Gastrocnemius medialis (tissue), 4 donors: ENCODE results near the gene CSPG5. TPM values are rescaled to one million over a fixed set of nuclear protein-coding genes. Genes with fewer than 3 reads are reported as not detected.

Source experiments
- ATAC-seq, 2 donors: fragments of 150-250 bp; one replicate each; pipeline ENCODE4 v1.9.1; 2016
- DNase-seq, 2 donors: peaks; one replicate each; pipeline ENCODE4 v3.0.0-alpha.2; 2019
- H3K27ac ChIP-seq, 4 donors: fragments of 200-600 bp; sonication (generic); 1 replicate in 1 of 4; 2 replicates in 3 of 4; pipeline ENCODE4 v1.5.1; 2016 to 2018; ENCODE audit warnings: mild to moderate bottlenecking in 2 of 4, moderate library complexity in 1 of 4
- H3K27me3 ChIP-seq, 3 donors: fragments of 200-600 bp; sonication (generic) in 2 of 3; 1 replicate in 1 of 3; 2 replicates in 2 of 3; pipeline versions ENCODE4 v1.5.1 to v1.6.0; 2016 to 2019; ENCODE audit warnings: mild to moderate bottlenecking in 1 of 3, moderate library complexity in 1 of 3
- H3K36me3 ChIP-seq, 2 donors: fragments of 200-600 bp; sonication (generic) in 1 of 2; one replicate each; pipeline ENCODE4 v1.5.1; 2017 to 2018
- H3K4me1 ChIP-seq, 2 donors: fragments of 200-600 bp; sonication (generic) in 1 of 2; one replicate each; pipeline ENCODE4 v1.5.1; 2016 to 2017; ENCODE audit warnings: mild to moderate bottlenecking in 2 of 2
- H3K4me3 ChIP-seq, 4 donors: fragments of 200-600 bp; sonication (generic) in 3 of 4; 1 replicate in 1 of 4; 2 replicates in 3 of 4; pipeline ENCODE4 v1.5.1; 2016 to 2019; ENCODE audit warnings: mild to moderate bottlenecking in 2 of 4
- H3K9me3 ChIP-seq, 3 donors: fragments of 200-600 bp; sonication (generic) in 2 of 3; 1 replicate in 1 of 3; 2 replicates in 2 of 3; pipeline ENCODE4 v1.5.1; 2016 to 2019
- CTCF ChIP-seq, 5 experiments: fragments of 450-650 bp in 3 of 5; fragments of 200-600 bp in 2 of 5; sonication (generic) in 2 of 5; IDR thresholded peaks in 4 of 5; conservative IDR thresholded peaks in 1 of 5; 1 replicate in 4 of 5; 2 replicates in 1 of 5; pipeline ENCODE4 v1.5.1; 2016 to 2019; ENCODE audit warnings: antibody characterized with exemption in 5 of 5, mild to moderate bottlenecking in 3 of 5, moderate library complexity in 3 of 5
- POLR2A ChIP-seq, 2 donors: fragments of 450-650 bp; IDR thresholded peaks; one replicate each; pipeline ENCODE4 v1.6.1; 2017; ENCODE audit warnings: antibody characterized with exemption in 2 of 2, mild to moderate bottlenecking in 2 of 2, moderate library complexity in 2 of 2
- in situ Hi-C, 4 donors: fragments of 200-750 bp; cut with MboI; loops; one replicate each; pipeline versions ENCODE4 v1.15.0 to v1.8.0; 2017; ENCODE audit warnings: low sequenced_read_pairs in 4 of 4
- intact Hi-C: fragments of 100-400 bp; cut with DNase I; formaldehyde crosslinking; loops from one replicate; pipeline ENCODE4 v1.15.1; 2023; ENCODE audit warnings: low total_unique reads
- total RNA-seq, 4 donors: library from RNA; depleted of rRNA; stranded (reverse); fragments of >200 nt; gene quantifications; one replicate each; pipeline versions ENCODE4 v1.1.0 to v1.2.3, GENCODE V29; 2016

The CSPG5 gene
- total RNA-seq, 4 donors from 2014 or later, result 0.16 to 0.87 (median 0.29) TPM

- Histone ChIP-seq H3K36me3 (peaks cover 0 to 22% of the 10 kb centered on the region in 2 donors), H3K4me3 (no peak overlapping the region), H3K9me3 (no peaks in the 10 kb centered on the region), H3K27me3 (no peaks in the 10 kb centered on the region), H3K4me1 (peaks cover 8 to 14% of the 10 kb centered on the region in 2 donors), H3K27ac (no peak overlapping the region)
- in situ Hi-C loops, result no loop called here
- intact Hi-C loops, result no loop called here
- no peak for TF ChIP-seq CTCF (IDR thresholded peaks at IDR 0.05 in 4 of 5, conservative IDR thresholded peaks at IDR 0.05 in 1 of 5)
- TF ChIP-seq POLR2A (IDR thresholded peaks at IDR 0.05), result no peak
- DNase-seq (no peak), ATAC-seq (no peak)
Measured at GRCh38 chr3:47605652-47606051, 27.0 kb upstream of the CSPG5 start.

DNA sequence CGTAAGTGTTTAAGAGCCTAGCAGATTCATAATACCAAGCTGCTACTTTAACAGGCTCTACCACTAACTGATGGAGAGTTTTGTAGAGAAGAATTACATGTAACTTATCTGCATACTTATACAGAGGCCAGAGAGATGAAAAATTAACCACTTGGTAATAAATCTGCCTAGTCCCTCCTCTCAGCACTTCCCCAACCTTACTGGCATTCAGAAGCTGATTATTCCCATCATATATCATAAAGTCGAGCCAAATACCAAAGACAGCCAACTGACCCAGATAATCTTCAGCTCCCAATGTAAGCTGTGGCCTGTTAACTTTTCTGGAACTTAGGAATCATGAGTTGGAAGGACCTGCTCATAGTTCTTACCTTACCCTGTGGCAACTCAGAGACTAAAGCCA, 25.5 kb upstream of the CSPG5 start:
- H3K9me3 ChIP-seq, result no peaks in the 10 kb centered on the region
- intact Hi-C loops, result no loop called here
- TF ChIP-seq POLR2A (IDR thresholded peaks at IDR 0.05) (no peak), CTCF (IDR thresholded peaks at IDR 0.05 in 4 of 5, conservative IDR thresholded peaks at IDR 0.05 in 1 of 5) (no peak)
- H3K27ac ChIP-seq, result no peak overlapping the region
- in situ Hi-C loops, result no loop called here
- DNase-seq (no peak), ATAC-seq (no peak)
- H3K36me3 ChIP-seq, result peaks cover 0 to 14% of the 10 kb centered on the region in 2 donors
- no peaks in the 10 kb centered on the region for H3K27me3 ChIP-seq
- peaks cover 0 to 5% of the 10 kb centered on the region in 2 donors for H3K4me1 ChIP-seq
- no peak overlapping the region for H3K4me3 ChIP-seq

- intact Hi-C loops, result no loop called here
- Histone ChIP-seq H3K4me1 (peaks cover 0 to 5% of the 10 kb centered on the region in 2 donors), H3K4me3 (no peak overlapping the region), H3K36me3 (peaks cover 0 to 11% of the 10 kb centered on the region in 2 donors), H3K27me3 (no peaks in the 10 kb centered on the region), H3K27ac (no peak overlapping the region), H3K9me3 (no peaks in the 10 kb centered on the region)
- ATAC-seq (no peak), DNase-seq (no peak)
- TF ChIP-seq CTCF (IDR thresholded peaks at IDR 0.05 in 4 of 5, conservative IDR thresholded peaks at IDR 0.05 in 1 of 5) (no peak), POLR2A (IDR thresholded peaks at IDR 0.05) (no peak)
- in situ Hi-C loops, result no loop called here
Measured at GRCh38 chr3:47603332-47603731, 24.7 kb upstream of the CSPG5 start.

DNA sequence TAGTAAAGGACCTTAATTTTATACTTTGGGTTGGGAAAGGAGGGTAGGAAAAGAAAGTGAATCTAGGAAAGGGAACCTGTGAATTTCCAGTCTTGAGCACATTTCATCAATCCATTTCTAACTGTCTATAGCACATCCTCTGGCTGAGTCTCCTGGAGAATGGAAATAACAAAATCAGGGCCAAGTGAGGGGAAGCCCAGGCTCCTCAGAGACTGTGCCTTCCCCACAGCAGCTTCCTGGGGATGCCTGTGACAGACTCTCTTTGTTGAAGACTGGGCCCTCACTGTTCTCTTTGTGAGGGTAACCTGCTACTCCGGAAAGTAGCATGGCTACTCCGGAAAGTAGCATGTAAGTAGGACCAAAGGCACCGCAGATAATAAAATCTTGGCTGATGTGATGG, 22.6 kb upstream of the CSPG5 start:
- Histone ChIP-seq H3K9me3 (no peaks in the 10 kb centered on the region), H3K4me1 (peaks cover 0 to 5% of the 10 kb centered on the region in 2 donors), H3K27ac (no peak overlapping the region), H3K27me3 (no peaks in the 10 kb centered on the region), H3K4me3 (no peak overlapping the region), H3K36me3 (peaks cover 0 to 8% of the 10 kb centered on the region in 2 donors)
- ATAC-seq, result no peak
- intact Hi-C loops, result no loop called here
- DNase-seq, result no peak
- TF ChIP-seq CTCF (IDR thresholded peaks at IDR 0.05 in 4 of 5, conservative IDR thresholded peaks at IDR 0.05 in 1 of 5), result no peak
- no peak for TF ChIP-seq POLR2A (IDR thresholded peaks at IDR 0.05)
- in situ Hi-C loops, result no loop called here

GRCh38 chr3:47594792-47595191, 16.1 kb upstream of the CSPG5 start:
- no peak for TF ChIP-seq CTCF (IDR thresholded peaks at IDR 0.05 in 4 of 5, conservative IDR thresholded peaks at IDR 0.05 in 1 of 5)
- no peak for TF ChIP-seq POLR2A (IDR thresholded peaks at IDR 0.05)
- Histone ChIP-seq H3K27me3 (no peaks in the 10 kb centered on the region), H3K27ac (no peak overlapping the region), H3K4me1 (no peaks in the 10 kb centered on the region), H3K36me3 (peaks cover 0 to 13% of the 10 kb centered on the region in 2 donors), H3K9me3 (no peaks in the 10 kb centered on the region), H3K4me3 (no peak overlapping the region)
- no peak for ATAC-seq
- intact Hi-C loops (no loop called here), in situ Hi-C loops (no loop called here)
- no peak for DNase-seq
